Renal cortical epithelial cell (primary cell): ENCODE data around the gene JOSD2. TPM values are rescaled to one million over a fixed set of nuclear protein-coding genes. Genes with fewer than 3 reads are reported as not detected.

Experiments
- DNase-seq: peaks from one replicate; pipeline ENCODE4 v3.0.0-alpha.2; 2011; ENCODE audit warnings: low read depth
- total RNA-seq: library from RNA; depleted of rRNA; stranded (reverse); fragments of >200 nt; gene quantifications from 2 replicates; pipeline ENCODE4 v1.2.3, GENCODE V29; 2014

JOSD2 gene
- total RNA-seq, 1 donor from 2014 or later = 19.8 TPM

- no peak for DNase-seq
These were observed 3.6 kb upstream of the JOSD2 start for GRCh38 chr19:50514346-50515167.

- no peak for DNase-seq
These were observed 2.9 kb upstream of the JOSD2 start, which contains the start of gene ASPDH for GRCh38 chr19:50513746-50514345. TSS of gene ASPDH (minus strand) at chr19:50513913. CDS start at chr19:50513823, 90 bp downstream.

- no peak for DNase-seq
These were observed 2.2 kb upstream of the JOSD2 start for GRCh38 chr19:50512999-50513745.

DNA sequence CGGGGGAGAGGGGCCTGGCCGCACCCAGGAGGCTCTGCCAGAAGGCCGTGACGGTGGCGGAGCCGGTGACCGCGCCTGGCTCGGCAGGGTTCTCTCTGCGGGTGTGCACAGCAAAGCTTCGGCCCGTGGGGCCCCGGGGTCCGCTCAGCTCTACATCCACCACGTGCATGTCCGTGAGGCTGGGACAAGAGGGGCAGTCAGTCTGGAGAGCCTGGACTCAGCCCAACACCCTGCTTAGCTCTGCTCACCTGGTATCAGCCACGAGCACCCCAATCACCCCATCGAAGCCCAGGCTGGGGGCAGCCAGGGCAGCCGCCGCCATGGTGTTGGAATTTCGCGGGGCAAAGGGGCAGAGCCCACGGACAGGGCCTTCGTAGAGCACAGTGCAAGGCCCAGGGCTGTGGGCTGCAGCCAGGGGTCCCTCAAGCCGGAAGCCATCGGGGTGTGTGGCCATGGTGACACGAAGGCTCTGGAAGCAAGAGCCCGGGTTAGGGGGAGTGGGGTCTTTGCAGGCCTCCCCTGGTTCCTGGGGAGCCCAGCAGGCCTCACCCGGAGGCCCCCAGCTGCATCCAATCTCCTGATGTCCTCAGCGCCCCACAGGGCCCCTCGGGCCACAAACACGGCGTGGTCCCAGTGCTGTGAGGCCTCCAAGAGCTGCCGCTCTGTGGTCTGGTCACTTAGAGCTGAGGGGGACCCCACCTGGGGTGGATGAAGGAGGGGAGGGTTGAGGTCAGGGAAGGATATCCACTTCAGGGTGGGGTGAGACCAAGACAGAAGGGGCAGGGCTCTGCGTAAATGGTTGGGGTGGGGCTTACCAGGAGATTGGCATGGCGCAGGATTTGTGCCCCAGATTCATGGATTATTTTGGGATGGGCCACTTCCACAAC is 1.4 kb upstream of the JOSD2 start:
- no peak for DNase-seq

DNA sequence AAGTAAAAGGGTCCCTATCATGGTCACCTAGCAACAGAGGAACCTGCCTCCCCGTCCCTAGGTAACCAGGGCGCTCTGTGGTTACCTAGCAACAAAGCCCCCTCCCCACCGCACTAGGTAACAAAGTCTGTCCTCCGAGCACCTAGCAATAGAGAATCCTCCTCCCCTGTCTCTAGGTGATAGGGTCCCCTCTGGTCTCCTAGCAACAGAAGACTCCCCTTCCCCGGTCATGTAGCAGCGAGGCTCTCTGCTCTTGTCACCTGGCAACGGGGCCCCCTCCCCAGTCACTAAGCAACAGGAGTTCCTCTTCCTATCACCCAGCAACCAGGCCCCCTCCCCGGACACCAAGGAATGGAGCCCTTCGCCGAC is 307 bp downstream of the JOSD2 start:
- peak; percentile 2 for DNase-seq

- no peak for DNase-seq
These were observed 795 bp downstream of the JOSD2 start for GRCh38 chr19:50510121-50510670.

- no peak for DNase-seq
These were observed 1.6 kb downstream of the JOSD2 start for GRCh38 chr19:50509366-50509765.

DNA sequence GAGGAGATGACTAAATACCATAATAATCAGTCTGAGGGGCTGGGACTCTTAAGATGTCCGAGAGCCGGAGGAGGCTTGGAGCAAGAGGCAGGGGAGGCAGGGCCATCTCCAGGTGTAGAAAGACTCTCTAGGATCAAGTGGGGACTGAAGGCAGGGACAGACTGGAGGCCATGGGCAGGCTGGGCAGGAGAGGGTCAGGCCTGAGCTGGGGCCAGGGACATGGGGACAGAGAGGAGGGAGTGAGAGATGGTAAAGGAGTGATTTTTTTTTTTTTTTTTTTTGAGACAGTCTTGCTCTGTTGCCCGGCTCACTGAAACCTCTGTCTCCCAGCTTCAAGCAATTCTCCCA is 2.2 kb downstream of the JOSD2 start:
- no peak for DNase-seq

DNA sequence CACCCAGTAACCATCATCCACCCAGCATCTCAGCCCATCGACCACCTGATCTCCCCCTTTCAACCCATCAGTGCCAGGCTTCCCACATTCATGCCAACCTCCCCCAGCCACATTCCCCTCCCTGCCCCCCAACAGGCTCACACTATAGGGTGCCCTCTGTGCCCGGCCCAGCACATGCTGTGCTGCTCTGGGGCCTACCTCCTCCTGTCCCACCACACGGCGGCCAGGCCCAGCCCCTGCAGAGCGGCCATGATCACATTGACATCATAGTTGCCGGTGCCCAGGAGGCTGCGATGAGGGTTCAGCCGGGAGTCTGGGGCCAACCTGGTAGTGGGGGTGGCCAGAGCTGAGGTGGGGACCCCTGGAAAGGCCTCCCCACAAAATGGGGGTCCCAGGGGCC is 3.6 kb downstream of the JOSD2 start:
- DNase-seq = no peak

DNA sequence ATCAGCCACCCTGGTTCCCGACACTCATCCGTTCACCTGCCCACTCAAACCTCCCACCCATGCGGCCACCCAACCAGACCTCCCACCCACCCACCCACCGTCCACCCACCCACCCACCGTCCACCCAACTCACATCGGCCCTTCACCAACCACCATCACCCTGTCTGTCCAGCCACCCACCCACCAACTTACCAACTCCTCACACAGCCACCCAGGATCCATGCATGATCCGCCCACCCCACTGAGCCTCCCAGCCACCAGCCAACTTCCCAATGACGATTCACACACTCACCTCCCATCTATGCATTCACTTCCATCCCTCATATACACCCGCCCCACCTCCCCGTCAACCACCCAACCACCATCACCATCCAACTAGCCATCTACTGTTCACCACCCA is 4.3 kb downstream of the JOSD2 start:
- no peak for DNase-seq

- no peak for DNase-seq
These were observed 5.0 kb downstream of the JOSD2 start for GRCh38 chr19:50505856-50506611.

DNA sequence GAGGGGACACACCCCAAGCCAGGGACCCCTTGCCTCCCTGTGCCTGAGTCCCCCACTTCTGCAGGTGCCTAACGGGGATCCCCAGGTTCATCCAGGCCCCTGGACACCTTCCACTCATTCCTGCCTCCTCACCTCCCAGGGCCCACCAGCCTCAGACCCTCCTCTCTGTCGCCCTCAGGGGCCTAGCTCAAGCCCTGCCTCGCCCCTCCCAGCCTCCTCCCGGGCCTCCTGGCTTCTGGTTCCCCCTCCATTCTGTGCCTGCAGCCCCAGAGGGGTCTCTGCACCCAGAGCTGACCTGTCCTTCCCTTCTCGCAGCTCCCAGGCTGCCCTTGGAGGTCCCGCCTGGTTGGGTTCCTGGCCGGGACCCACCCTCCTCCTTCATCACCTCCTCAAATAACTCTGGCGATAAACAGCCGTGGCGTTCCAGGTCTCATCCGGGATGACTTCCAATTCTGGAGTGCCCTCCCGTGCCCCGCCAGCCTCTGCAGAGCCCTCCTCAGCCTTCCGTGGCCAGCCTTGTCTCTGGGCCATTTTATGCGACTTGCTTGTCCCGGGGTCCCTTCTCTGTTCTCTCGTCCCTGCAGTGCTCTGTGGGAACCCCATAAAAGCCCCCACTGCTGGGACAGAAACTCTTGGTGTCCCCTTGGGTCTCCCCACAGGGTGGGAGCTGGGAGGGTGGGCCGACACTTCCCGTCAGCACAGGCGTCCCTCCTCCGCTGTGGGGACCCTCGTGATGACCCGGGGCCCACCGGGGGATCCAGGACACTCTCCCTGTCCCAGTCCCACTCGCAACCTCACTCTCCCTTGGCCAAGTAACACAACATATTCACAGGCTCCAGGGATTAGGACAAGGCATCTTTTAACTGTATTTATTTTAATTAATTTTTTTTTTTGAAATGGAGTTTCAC is 9.2 kb downstream of the JOSD2 start:
- DNase-seq = no peak

GRCh38 chr19:50501186-50501567 is 9.8 kb downstream of the JOSD2 start:
- DNase-seq = no peak

DNA sequence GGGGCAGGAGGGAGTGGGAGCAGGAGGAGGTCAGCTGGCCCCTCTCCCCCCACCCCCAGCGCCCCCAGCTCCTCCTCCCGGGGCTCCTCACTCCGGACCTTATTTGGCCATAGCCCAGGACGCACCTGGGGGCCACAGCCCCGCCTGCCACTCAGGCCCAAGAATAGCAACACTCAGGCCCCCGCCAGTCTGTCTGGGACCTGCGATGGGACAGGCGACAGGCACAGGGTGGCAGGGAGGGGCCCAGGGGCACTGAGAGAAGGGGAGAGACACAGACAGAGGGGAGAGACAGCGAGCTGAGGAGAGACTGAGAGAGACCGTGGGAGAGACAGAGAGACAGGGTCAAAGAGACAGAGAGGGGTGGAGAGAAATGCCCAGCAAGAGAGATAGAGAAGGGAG is 10.2 kb downstream of the JOSD2 start:
- no peak for DNase-seq

- no peak for DNase-seq
These were observed 10.8 kb downstream of the JOSD2 start for GRCh38 chr19:50500060-50500752.

DNA sequence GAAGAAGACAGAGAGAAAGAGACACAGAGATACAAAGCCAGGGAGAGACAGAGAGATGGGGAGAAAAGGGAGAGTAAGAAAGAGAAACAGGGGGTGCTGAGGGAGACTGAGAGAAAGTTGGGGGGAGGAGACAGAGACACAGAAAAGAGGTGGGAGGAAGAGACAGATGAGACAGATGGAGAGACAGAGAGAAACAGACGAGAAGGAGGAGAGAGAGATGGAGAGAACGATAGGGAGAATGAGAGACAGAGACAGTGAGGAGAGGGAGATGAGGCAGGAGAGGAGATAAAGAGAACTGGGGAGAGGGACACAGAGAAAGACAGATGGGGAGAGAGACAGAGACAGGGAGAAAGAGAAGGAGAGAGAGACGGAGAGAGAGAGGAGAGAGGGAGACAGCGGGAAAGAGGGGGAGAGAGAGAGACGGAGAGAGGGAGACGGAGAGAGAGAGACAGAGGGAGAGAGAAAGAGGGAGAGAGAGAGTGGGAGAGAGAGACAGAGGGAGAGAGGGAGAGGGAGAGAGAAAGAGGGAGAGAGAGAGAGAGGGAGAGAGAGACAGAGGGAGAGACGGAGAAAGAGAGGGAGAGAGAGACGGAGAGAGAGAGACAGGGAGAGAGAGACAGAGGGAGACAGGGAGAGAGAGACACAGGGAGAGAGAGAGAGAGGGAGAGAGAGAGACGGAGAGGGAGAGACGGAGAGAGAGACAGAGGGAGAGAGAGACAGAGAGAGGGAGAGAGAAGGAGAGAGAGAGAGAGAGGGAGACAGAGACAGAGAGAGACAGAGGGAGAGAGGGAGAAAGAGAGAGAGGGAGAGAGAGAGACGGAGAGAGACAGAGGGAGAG is 12.6 kb downstream of the JOSD2 start:
- no peak for DNase-seq

- DNase-seq = no peak
These were observed 14.0 kb downstream of the JOSD2 start for GRCh38 chr19:50497022-50497405.
